Right lobe of liver (tissue), 6 donors: ENCODE measurements around the gene REPS2. TPM values are rescaled to one million over a fixed set of nuclear protein-coding genes. Genes with fewer than 3 reads are reported as not detected.
A peak's percentile ranks its signal among the peaks of the same experiment; 100 is the strongest.

Source experiments
- ATAC-seq, 4 donors: fragments of 200-7000 bp; cut with Tn5 transposase; one replicate each; pipeline ENCODE4 v1.9.1; 2020; ENCODE audit warnings: mild to moderate bottlenecking in 4 of 4, moderate library complexity in 4 of 4
- DNase-seq, 3 donors: peaks; one replicate each; pipeline ENCODE4 v3.0.0-alpha.2; 2020
- H3K27ac ChIP-seq, 3 donors: fragments of 200-600 bp; one replicate each; pipeline ENCODE4 v1.8.0; 2022
- H3K27me3 ChIP-seq, 2 donors: fragments of 200-600 bp; one replicate each; pipeline ENCODE4 v1.8.0; 2022
- H3K36me3 ChIP-seq, 4 donors: fragments of 200-600 bp; sonication (generic) in 1 of 4; one replicate each; pipeline versions ENCODE4 v1.5.1 to v1.8.0; 2017 to 2022; ENCODE audit warnings: control low read depth in 1 of 4
- H3K4me1 ChIP-seq, 4 donors: fragments of 200-600 bp; sonication (generic) in 1 of 4; one replicate each; pipeline versions ENCODE4 v1.5.1 to v1.8.0; 2017 to 2022; ENCODE audit warnings: control low read depth in 1 of 4
- H3K4me3 ChIP-seq, 3 donors: fragments of 200-600 bp; one replicate each; pipeline ENCODE4 v1.8.0; 2022
- H3K9me3 ChIP-seq, 4 donors: fragments of 200-600 bp; sonication (generic) in 1 of 4; one replicate each; pipeline versions ENCODE4 v1.5.1 to v1.8.0; 2017 to 2022; ENCODE audit warnings: control low read depth in 1 of 4
- POLR2A ChIP-seq: fragments of 450-650 bp; IDR thresholded peaks from one replicate; pipeline ENCODE4 v1.6.1; 2017; ENCODE audit warnings: antibody characterized with exemption, mild to moderate bottlenecking
- WGBS: methylation state at CpG from one replicate; pipeline ENCODE4 v1.1.6; 2018; ENCODE audit warnings: low coverage, low lambda C conversion rate; ENCODE audit not compliant: insufficient coverage; ENCODE audit errors: missing lambda C conversion rate; 5-methylcytosine and 5-hydroxymethylcytosine counted together
- intact Hi-C, 2 donors: fragments of 100-400 bp; cut with DNase I; formaldehyde crosslinking; loops; one replicate each; pipeline versions ENCODE4 v1.11.2 to v1.14.1; 2022
- total RNA-seq, 6 experiments: library from RNA; depleted of rRNA in 2 of 6; stranded (reverse); fragments of >200 nt in 2 of 6; fragmentation: NEBNext Ultra II Directional in 3 of 6; extraction: Animal tissue kit (Norgen Biotek cat#: 25700) in 3 of 6; gene quantifications; one replicate each; pipeline versions ENCODE4 v1.1.0 to v1.2.4, GENCODE V29; 2016 to 2023
- TF ChIP-seq, protein P1 (sequence below), 4 donors: fragments of 200-600 bp in 3 of 4; fragments of 450-650 bp in 1 of 4; IDR thresholded peaks; one replicate each; pipeline versions ENCODE4 v1.5.1 to v1.8.0; 2016 to 2022; ENCODE audit warnings: antibody characterized with exemption in 4 of 4, mild to moderate bottlenecking in 2 of 4
- donor health status: DM: no; HTN: yes; CAD: no.
- donor health status: DM: no; HTN: no; CAD: no.
- donor health status: DM: no; HTN: no; CAD: no.
- donor health status: DM: no; HTN: yes; CAD: no.
- donor health status: DM: no; HTN: yes; CAD: no.

REPS2 gene
- total RNA-seq, 6 experiments from 2014 or later, result 6.0 to 16.7 (median 13.1) TPM

DNA sequence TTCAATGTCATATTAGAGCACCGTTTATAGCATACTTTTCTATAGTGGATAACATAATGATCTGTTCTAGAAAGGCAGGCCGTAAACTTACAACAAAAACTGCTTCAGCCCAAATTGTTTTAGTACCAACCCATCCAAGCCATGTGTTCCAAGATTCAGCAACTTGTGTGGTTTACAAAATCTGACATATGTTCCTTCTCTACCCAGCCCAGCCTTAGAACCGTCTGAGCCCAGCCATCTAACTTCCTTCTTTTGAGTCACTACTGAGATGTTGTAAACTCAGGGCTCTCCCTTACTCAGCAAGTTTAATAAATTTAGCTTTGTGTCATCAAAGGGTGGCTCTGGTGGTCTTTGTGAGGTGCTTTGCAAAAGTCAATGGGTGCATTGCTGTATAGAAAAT, 32.4 kb upstream of the REPS2 start:
- peak in 2 of 4 donors; percentile 39 to 55 for ATAC-seq

DNA sequence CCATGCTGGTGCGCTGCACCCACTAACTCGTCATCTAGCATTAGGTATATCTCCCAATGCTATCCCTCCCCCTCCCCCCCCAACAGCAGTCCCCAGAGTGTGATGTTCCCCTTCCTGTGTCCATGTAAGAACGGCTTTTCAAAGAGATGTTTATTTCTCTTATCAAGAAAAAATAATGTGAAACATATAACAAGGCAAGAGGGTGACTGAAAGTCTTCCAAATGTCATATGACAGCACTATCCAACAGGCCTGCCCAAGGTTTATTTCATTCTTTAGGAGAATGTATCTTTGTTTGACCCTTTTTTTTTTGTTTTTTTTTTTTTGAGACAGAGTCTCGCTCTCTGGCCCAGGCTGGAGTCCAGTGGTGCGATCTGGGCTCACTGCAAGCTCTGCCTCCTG, 29.9 kb upstream of the REPS2 start:
- Histone ChIP-seq H3K27me3 (no peaks in the 10 kb centered on the region), H3K36me3 (no peaks in the 10 kb centered on the region), H3K4me1 (no peaks in the 10 kb centered on the region), H3K27ac (no peak overlapping the region), H3K9me3 (no peaks in the 10 kb centered on the region), H3K4me3 (no peak overlapping the region)
- TF ChIP-seq, protein P1, sequence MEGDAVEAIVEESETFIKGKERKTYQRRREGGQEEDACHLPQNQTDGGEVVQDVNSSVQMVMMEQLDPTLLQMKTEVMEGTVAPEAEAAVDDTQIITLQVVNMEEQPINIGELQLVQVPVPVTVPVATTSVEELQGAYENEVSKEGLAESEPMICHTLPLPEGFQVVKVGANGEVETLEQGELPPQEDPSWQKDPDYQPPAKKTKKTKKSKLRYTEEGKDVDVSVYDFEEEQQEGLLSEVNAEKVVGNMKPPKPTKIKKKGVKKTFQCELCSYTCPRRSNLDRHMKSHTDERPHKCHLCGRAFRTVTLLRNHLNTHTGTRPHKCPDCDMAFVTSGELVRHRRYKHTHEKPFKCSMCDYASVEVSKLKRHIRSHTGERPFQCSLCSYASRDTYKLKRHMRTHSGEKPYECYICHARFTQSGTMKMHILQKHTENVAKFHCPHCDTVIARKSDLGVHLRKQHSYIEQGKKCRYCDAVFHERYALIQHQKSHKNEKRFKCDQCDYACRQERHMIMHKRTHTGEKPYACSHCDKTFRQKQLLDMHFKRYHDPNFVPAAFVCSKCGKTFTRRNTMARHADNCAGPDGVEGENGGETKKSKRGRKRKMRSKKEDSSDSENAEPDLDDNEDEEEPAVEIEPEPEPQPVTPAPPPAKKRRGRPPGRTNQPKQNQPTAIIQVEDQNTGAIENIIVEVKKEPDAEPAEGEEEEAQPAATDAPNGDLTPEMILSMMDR (IDR thresholded peaks at IDR 0.05), result no peak
- TF ChIP-seq POLR2A, result no peak
- DNase-seq (no peak), ATAC-seq (no peak)
- 79% methylated on average over 4 of the region's 5 CpGs for whole genome bisulfite sequencing
- intact Hi-C loops, result no loop called here

More for the DNA sequence above, 32.4 kb upstream of the REPS2 start:
- Histone ChIP-seq H3K9me3 (no peaks in the 10 kb centered on the region), H3K4me1 (no peaks in the 10 kb centered on the region), H3K27me3 (no peaks in the 10 kb centered on the region), H3K27ac (no peak overlapping the region), H3K36me3 (no peaks in the 10 kb centered on the region), H3K4me3 (no peak overlapping the region)
- intact Hi-C loops, result no loop called here
- DNase-seq, result no peak
- WGBS, result 58% methylated on average over 3 of the region's 3 CpGs
- TF ChIP-seq, protein P1 (IDR thresholded peaks at IDR 0.05), result no peak
- TF ChIP-seq POLR2A, result no peak

DNA sequence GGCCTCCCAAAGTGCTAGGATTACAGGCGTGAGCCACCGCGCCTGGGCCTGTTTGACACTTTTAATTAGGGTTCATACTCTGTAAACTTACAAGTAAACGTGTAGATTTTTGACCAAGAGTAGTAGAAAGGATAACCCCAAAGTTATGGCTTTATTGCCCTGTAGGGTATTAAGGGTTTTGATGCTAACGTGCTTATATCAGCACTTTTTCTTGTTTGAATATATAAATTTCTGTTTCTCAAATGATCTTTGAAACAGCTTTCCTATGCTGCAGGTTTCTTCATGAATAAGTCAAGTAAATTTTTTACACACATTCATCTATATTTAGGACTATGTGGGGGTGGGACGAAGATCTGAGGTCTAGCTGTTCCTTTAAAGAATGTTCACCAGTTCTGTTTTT, 29.3 kb upstream of the REPS2 start:
- no peak for DNase-seq
- WGBS, result 76% methylated on average over 6 of the region's 6 CpGs
- ATAC-seq, result no peak
- H3K4me3 ChIP-seq, result no peak overlapping the region
- H3K36me3 ChIP-seq, result no peaks in the 10 kb centered on the region
- no peaks in the 10 kb centered on the region for H3K27me3 ChIP-seq
- intact Hi-C loops, result no loop called here
- no peaks in the 10 kb centered on the region for H3K9me3 ChIP-seq
- H3K4me1 ChIP-seq, result no peaks in the 10 kb centered on the region
- no peak overlapping the region for H3K27ac ChIP-seq
- TF ChIP-seq POLR2A, result no peak
- TF ChIP-seq, protein P1 (IDR thresholded peaks at IDR 0.05), result no peak

DNA sequence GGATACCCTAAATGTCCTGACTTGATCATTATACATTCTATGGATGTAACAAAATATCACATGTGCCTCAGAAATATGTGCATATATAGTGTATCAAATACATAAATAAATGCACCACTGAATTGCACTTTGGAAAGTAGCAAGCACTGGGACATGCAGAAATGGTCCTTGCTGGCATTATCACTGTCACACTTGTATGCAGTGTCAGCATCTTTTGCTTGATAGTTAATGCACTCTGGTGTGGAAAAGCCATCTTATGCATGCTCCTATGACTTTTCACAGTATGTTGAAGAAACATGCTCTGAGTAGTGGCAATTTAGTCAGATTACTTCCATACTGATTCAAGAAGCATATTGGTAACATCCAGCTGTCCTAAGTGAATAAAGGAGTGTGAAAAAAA, 27.5 kb upstream of the REPS2 start:
- Histone ChIP-seq H3K4me1 (no peaks in the 10 kb centered on the region), H3K27me3 (no peaks in the 10 kb centered on the region), H3K4me3 (no peak overlapping the region), H3K36me3 (no peaks in the 10 kb centered on the region), H3K9me3 (no peaks in the 10 kb centered on the region), H3K27ac (no peak overlapping the region)
- ATAC-seq (no peak), DNase-seq (no peak)
- intact Hi-C loops, result no loop called here
- TF ChIP-seq, protein P1 (IDR thresholded peaks at IDR 0.05), result no peak
- TF ChIP-seq POLR2A, result no peak

DNA sequence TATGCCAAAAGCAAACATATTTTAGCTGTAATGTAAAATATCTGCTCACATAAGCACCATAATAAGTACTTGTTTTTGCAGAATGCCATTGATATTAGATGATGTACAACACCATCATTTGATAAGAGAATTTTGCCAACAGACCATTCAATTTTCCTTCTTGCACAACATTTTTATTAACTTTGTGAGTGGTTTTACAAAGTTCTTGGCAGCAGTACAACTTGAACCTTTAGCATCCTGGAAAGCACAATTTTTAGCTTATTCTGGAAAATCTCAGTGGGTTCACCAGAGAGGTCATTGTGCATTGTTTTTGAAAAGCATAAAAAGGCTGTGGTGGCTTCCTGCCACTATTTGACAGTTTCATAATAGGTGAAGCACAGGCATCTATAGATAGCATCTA, 26.4 kb upstream of the REPS2 start:
- TF ChIP-seq, protein P1 (IDR thresholded peaks at IDR 0.05), result no peak
- TF ChIP-seq POLR2A, result no peak
- DNase-seq, result no peak
- Histone ChIP-seq H3K9me3 (no peaks in the 10 kb centered on the region), H3K27ac (no peak overlapping the region), H3K4me1 (no peaks in the 10 kb centered on the region), H3K4me3 (no peak overlapping the region), H3K27me3 (no peaks in the 10 kb centered on the region), H3K36me3 (no peaks in the 10 kb centered on the region)
- intact Hi-C loops, result no loop called here
- ATAC-seq, result peak in 1 of 4 donors; percentile 19
